Ovary (tissue), 3 donors: ENCODE results near the gene RIN3.
"Not testable (repeated sequence)": the region's sequence is repeated elsewhere in the genome, so short reads cannot be mapped to it uniquely, and the experiment has no call there.

ENCODE experiments used
- POLR2A ChIP-seq: fragments of 450-650 bp; IDR thresholded peaks from one replicate; pipeline ENCODE4 v1.6.1; 2017; ENCODE audit warnings: antibody characterized with exemption, mild to moderate bottlenecking, moderate library complexity
- TF ChIP-seq, protein P1 (sequence below), 3 donors: fragments of 450-650 bp in 2 of 3; fragments of 200-600 bp in 1 of 3; IDR thresholded peaks; one replicate each; pipeline versions ENCODE4 v1.5.1 to v1.8.0; 2016 to 2022; ENCODE audit warnings: antibody characterized with exemption in 3 of 3, mild to moderate bottlenecking in 1 of 3
- donor health status: DM: no; HTN: no; CAD: no.

DNA sequence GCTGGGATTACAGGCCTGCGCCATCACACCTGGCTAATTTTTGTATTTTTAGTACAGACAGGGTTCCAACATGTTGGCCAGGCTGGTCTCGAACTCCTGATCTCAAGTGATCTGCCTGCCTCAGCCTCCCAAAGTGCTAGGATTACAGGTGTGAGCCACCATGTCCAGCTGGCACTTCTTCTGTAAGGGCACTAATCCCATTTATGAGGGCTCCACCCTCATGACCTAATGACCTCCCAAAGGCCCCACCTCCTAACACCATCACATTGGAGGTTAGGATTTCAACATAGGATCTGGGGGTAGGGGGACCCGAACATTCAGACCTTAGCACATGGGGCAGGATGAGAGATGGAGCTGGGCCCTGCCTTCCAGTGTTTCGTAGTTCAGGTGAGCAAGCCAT lies 166.7 kb downstream of the RIN3 start:
- TF ChIP-seq, protein P1, sequence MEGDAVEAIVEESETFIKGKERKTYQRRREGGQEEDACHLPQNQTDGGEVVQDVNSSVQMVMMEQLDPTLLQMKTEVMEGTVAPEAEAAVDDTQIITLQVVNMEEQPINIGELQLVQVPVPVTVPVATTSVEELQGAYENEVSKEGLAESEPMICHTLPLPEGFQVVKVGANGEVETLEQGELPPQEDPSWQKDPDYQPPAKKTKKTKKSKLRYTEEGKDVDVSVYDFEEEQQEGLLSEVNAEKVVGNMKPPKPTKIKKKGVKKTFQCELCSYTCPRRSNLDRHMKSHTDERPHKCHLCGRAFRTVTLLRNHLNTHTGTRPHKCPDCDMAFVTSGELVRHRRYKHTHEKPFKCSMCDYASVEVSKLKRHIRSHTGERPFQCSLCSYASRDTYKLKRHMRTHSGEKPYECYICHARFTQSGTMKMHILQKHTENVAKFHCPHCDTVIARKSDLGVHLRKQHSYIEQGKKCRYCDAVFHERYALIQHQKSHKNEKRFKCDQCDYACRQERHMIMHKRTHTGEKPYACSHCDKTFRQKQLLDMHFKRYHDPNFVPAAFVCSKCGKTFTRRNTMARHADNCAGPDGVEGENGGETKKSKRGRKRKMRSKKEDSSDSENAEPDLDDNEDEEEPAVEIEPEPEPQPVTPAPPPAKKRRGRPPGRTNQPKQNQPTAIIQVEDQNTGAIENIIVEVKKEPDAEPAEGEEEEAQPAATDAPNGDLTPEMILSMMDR (IDR thresholded peaks at IDR 0.05), result not testable (repeated sequence)
- not testable (repeated sequence) for TF ChIP-seq POLR2A
